K562 (cell line): ENCODE results near the gene KMO. TPM values are rescaled to one million over a fixed set of nuclear protein-coding genes. Genes with fewer than 3 reads are reported as not detected.

ENCODE experiments used
- CSDE1 ChIP-seq, 2 experiments: fragments of 450-650 bp; IDR thresholded peaks; 2 replicates each; pipeline ENCODE4 v1.6.1; 2016; ENCODE audit warnings: mild to moderate bottlenecking in 1 of 2
- DPF2 ChIP-seq: fragments of 450-650 bp; IDR thresholded peaks from 2 replicates; pipeline ENCODE4 v1.6.1; 2016
- EGR1 ChIP-seq: fragments of 450-650 bp; conservative IDR thresholded peaks from 2 replicates; pipeline ENCODE4 v1.6.1; 2017; ENCODE audit warnings: mild to moderate bottlenecking
- ETV6 ChIP-seq, 3 experiments: fragments of 150-350 bp in 1 of 3; sonication (generic) in 1 of 3; formaldehyde crosslinking in 1 of 3; IDR thresholded peaks; 2 replicates each; pipeline versions ENCODE4 v1.6.1 to v1.8.0; 2014 to 2022; ENCODE audit warnings: borderline replicate concordance in 2 of 3, low read depth in 2 of 3, antibody characterized with exemption in 1 of 3, low read length in 1 of 3, mild to moderate bottlenecking in 1 of 3, missing genetic modification reagents in 1 of 3
- FOXJ3 ChIP-seq: sonication (generic); formaldehyde crosslinking; IDR thresholded peaks from 2 replicates; pipeline ENCODE4 v1.4.0; 2020; ENCODE audit warnings: mild to moderate bottlenecking, missing genetic modification reagents
- HDAC3 ChIP-seq: fragments of 450-650 bp; IDR thresholded peaks from 2 replicates; pipeline ENCODE4 v1.6.1; 2018; ENCODE audit warnings: borderline replicate concordance, mild to moderate bottlenecking, moderate library complexity; ENCODE audit not compliant: partially characterized antibody
- KHSRP ChIP-seq: fragments of 450-650 bp; IDR thresholded peaks from 2 replicates; pipeline ENCODE4 v1.6.1; 2017
- MAFK ChIP-seq: IDR thresholded peaks from 2 replicates; pipeline ENCODE4 v1.6.1; 2011; ENCODE audit warnings: low read length, improper control_type of control experiment
- MEIS2 ChIP-seq: fragments of 450-650 bp; IDR thresholded peaks from 2 replicates; pipeline ENCODE4 v1.6.1; 2014; ENCODE audit warnings: mild to moderate bottlenecking; ENCODE audit not compliant: partially characterized antibody
- MTA2 ChIP-seq: fragments of 450-650 bp; IDR thresholded peaks from 2 replicates; pipeline ENCODE4 v1.6.1; 2016; ENCODE audit warnings: low read depth
- NCOA4 ChIP-seq: fragments of 450-650 bp; IDR thresholded peaks from 2 replicates; pipeline ENCODE4 v1.6.1; 2018; ENCODE audit warnings: mild to moderate bottlenecking; ENCODE audit not compliant: partially characterized antibody
- NFXL1 ChIP-seq: fragments of 450-650 bp; formaldehyde crosslinking; IDR thresholded peaks from 2 replicates; pipeline ENCODE4 v1.4.0; 2021; ENCODE audit warnings: mild to moderate bottlenecking
- POLR2B ChIP-seq: fragments of 450-650 bp; IDR thresholded peaks from 2 replicates; pipeline ENCODE4 v1.6.1; 2018; ENCODE audit warnings: low read depth; ENCODE audit not compliant: partially characterized antibody
- PTRF ChIP-seq: fragments of 450-650 bp; IDR thresholded peaks from 2 replicates; pipeline ENCODE4 v1.6.1; 2016; ENCODE audit warnings: mild to moderate bottlenecking, missing genetic modification characterization, missing compliant biosample characterization
- RAD21 ChIP-seq, 2 experiments: fragments of 250-450 bp in 1 of 2; fragments of 450-650 bp in 1 of 2; sonication (Bioruptor Pico) in 1 of 2; formaldehyde crosslinking in 1 of 2; IDR thresholded peaks in 1 of 2; conservative IDR thresholded peaks in 1 of 2; 2 replicates each; pipeline versions ENCODE4 v1.4.0 to v1.8.0; 2020 to 2022; ENCODE audit warnings: mild to moderate bottlenecking in 2 of 2, moderate library complexity in 1 of 2
- RBM22 ChIP-seq: fragments of 200-400 bp; formaldehyde crosslinking; IDR thresholded peaks from 2 replicates; pipeline ENCODE4 v1.6.1; 2018; ENCODE audit warnings: low read length, low read depth; ENCODE audit not compliant: poor library complexity, severe bottlenecking
- SIX5 ChIP-seq, 2 experiments: IDR thresholded peaks; 2 replicates each; pipeline ENCODE4 v1.6.1; 2011; ENCODE audit warnings: low read length in 2 of 2, borderline replicate concordance in 1 of 2, low read depth in 1 of 2, mild to moderate bottlenecking in 1 of 2, moderate library complexity in 1 of 2; ENCODE audit not compliant: insufficient read depth in 1 of 2
- SMARCA4 ChIP-seq: fragments of 450-650 bp; IDR thresholded peaks from 2 replicates; pipeline ENCODE4 v1.6.1; 2016
- SMARCC2 ChIP-seq: fragments of 450-650 bp; IDR thresholded peaks from 2 replicates; pipeline ENCODE4 v1.6.1; 2017; ENCODE audit warnings: antibody characterized with exemption, moderate library complexity, mild to moderate bottlenecking, low read depth
- SMARCE1 ChIP-seq: fragments of 450-650 bp; IDR thresholded peaks from 2 replicates; pipeline ENCODE4 v1.7.1; 2016; ENCODE audit warnings: mild to moderate bottlenecking
- TAF7 ChIP-seq: fragments of 450-650 bp; IDR thresholded peaks from 2 replicates; pipeline ENCODE4 v1.6.1; 2016; ENCODE audit warnings: missing genetic modification characterization, missing compliant biosample characterization
- TAF9B ChIP-seq: fragments of 450-650 bp; IDR thresholded peaks from 2 replicates; pipeline ENCODE4 v1.6.1; 2018; ENCODE audit warnings: mild to moderate bottlenecking; ENCODE audit not compliant: partially characterized antibody
- ZBTB17 ChIP-seq: fragments of 450-650 bp; formaldehyde crosslinking; IDR thresholded peaks from 2 replicates; pipeline ENCODE4 v1.4.0; 2020; ENCODE audit warnings: mild to moderate bottlenecking
- ZFP1 ChIP-seq: fragments of 450-650 bp; formaldehyde crosslinking; IDR thresholded peaks from 2 replicates; pipeline ENCODE4 v1.4.0; 2020; ENCODE audit warnings: mild to moderate bottlenecking, mixed read lengths
- ZNF239 ChIP-seq: fragments of 250-450 bp; sonication (Bioruptor Pico); IDR thresholded peaks from 2 replicates; pipeline ENCODE4 v1.4.0; 2020; ENCODE audit warnings: mild to moderate bottlenecking
- ZNF445 ChIP-seq: fragments of 250-450 bp; sonication (Bioruptor Pico); IDR thresholded peaks from 2 replicates; pipeline ENCODE4 v1.4.0; 2020; ENCODE audit warnings: low read depth, mild to moderate bottlenecking, moderate library complexity
- ZNF644 ChIP-seq: fragments of 200-800 bp; sonication (Bioruptor generic); IDR thresholded peaks from 2 replicates; pipeline ENCODE4 v1.6.1; 2016; ENCODE audit warnings: low read depth, missing genetic modification characterization, missing compliant biosample characterization
- polyA plus RNA-seq, 8 experiments: library from polyadenylated mRNA; depleted of rRNA in 4 of 8; stranded (reverse) in 5 of 8; unstranded in 3 of 8; fragments of >200 nt; fragmentation: Nextera tagmentation in 2 of 8; fragmentation: Illumina TruSeq in 1 of 8; extraction: Ambion mirVana in 2 of 8; extraction: Trizol in 1 of 8; gene quantifications; 2 replicates each; pipeline versions ENCODE4 v1.2.1 to v1.2.3, GENCODE V29; 2011 to 2014; ENCODE audit warnings: inconsistent platforms in 1 of 8, missing spikeins in 1 of 8
- total RNA-seq, 7 experiments: library from RNA; depleted of rRNA in 6 of 7; stranded (reverse); fragments of >200 nt in 6 of 7; fragmentation: Illumina TruSeq in 2 of 7; extraction: Trizol in 2 of 7; gene quantifications; 2 replicates each; pipeline versions ENCODE4 v1.2.1 to v1.2.3, GENCODE V29; 2011 to 2021; ENCODE audit warnings: low replicate concordance in 1 of 7
- TF ChIP-seq, protein P1 (sequence below): sonication (generic); IDR thresholded peaks from 2 replicates; pipeline ENCODE4 v1.6.1; 2016
- TF ChIP-seq, protein P2 (sequence below): fragments of 450-650 bp; formaldehyde crosslinking; IDR thresholded peaks from 2 replicates; pipeline ENCODE4 v1.4.0; 2020; ENCODE audit warnings: mild to moderate bottlenecking, moderate library complexity

Gene KMO
- total and polyA plus RNA-seq, 9 of the 15 experiments (the other 6 are each of a cell fraction or from before 2014, with no cell fraction given), result 0.01 to 0.11 (median 0.01) TPM; not detected in 6

DNA sequence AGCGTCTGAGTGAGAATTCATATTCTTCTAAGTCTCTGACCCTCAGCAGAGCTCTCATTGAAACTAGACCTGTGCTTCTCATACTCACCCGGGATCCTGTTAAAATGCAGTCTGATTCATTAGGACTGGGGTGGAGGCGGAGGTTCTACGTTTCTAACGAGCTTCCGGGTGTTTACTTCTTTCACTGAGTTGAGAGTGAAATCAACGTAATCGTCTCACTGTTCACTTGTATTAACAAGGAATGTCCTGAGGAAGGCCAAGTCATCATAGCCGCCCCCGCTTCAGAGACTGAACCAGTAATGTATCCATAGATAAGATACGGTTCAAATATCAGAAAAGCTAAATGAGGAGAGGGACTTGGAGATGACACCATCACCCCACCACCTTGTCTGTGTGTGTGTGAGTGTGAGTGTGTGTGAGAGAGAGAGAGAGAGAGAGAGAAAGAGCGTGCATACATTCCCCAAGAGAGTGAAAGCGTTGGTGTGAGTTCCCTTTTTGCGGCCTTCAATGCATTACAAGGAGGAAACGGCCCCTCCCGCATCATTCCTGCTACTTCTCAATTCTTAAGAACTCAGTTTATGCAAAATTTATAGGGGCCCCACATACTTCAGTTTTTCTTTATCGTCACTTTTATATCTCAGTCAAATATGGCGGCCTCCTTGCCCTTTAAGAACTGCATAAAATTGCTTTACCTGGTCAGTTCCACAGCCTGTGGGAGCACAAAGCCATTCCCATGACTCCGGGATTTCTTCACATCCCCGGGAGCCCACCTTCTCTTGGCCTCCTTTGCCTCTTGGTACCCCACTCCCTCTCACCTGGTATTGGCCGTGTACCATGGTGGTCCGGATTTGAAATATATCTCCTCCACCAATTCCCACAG lies 19.8 kb downstream of the KMO start (continued):
- TF ChIP-seq ZBTB17 (CRISPR knock-in tag) (no peak), KHSRP (no peak), EGR1 (peak; percentile 96), SIX5 (IDR thresholded peaks at IDR 0.05; ENCODE audit: borderline replicate concordance in 1 of 2, insufficient read depth in 1 of 2, low read depth in 1 of 2, low read length in 2 of 2) (no peak), ETV6 (IDR thresholded peaks at IDR 0.05; ENCODE audit: borderline replicate concordance in 1 of 2, low read depth in 2 of 2, low read length in 1 of 2) (peak in 1 of 2 experiments; percentile 58; a peak in 2 of 4 replicates), ETV6 (CRISPR knock-in tag; IDR thresholded peaks at IDR 0.05; ENCODE audit: borderline replicate concordance) (no peak), HDAC3 (peak; percentile 46), SMARCC2 (peak; percentile 85), ZNF445 (CRISPR knock-in tag) (no peak), NCOA4 (no peak), PTRF (no peak), TAF7 (tag) (peak; percentile 10; the same call in 1 of the 2 replicates), ZNF239 (CRISPR knock-in tag) (peak; percentile 19; the same call in 1 of the 2 replicates), MTA2 (0 out of 2 replicates have a peak, but pooled peaks have one; percentile 29), MEIS2 (no peak), RBM22 (no peak), FOXJ3 (no peak), ZNF644 (no peak), NFXL1 (CRISPR knock-in tag) (no peak), MAFK (0 out of 2 replicates have a peak, but pooled peaks have one; percentile 50), ZFP1 (no peak), RAD21 (CRISPR knock-in tag; conservative IDR thresholded peaks at IDR 0.05 in 1 of 2, IDR thresholded peaks at IDR 0.05 in 1 of 2) (peak in 1 of 2 experiments; percentile 12; a peak in 1 of 4 replicates), SMARCA4 (peak; percentile 93), TAF9B (no peak), DPF2 (peak; percentile 95), SMARCE1 (peak; percentile 90), CSDE1 (IDR thresholded peaks at IDR 0.05) (no peak), POLR2B (peak; percentile 55)
- TF ChIP-seq, protein P1, sequence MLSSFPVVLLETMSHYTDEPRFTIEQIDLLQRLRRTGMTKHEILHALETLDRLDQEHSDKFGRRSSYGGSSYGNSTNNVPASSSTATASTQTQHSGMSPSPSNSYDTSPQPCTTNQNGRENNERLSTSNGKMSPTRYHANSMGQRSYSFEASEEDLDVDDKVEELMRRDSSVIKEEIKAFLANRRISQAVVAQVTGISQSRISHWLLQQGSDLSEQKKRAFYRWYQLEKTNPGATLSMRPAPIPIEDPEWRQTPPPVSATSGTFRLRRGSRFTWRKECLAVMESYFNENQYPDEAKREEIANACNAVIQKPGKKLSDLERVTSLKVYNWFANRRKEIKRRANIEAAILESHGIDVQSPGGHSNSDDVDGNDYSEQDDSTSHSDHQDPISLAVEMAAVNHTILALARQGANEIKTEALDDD, result peak; percentile 80
- TF ChIP-seq, protein P2, sequence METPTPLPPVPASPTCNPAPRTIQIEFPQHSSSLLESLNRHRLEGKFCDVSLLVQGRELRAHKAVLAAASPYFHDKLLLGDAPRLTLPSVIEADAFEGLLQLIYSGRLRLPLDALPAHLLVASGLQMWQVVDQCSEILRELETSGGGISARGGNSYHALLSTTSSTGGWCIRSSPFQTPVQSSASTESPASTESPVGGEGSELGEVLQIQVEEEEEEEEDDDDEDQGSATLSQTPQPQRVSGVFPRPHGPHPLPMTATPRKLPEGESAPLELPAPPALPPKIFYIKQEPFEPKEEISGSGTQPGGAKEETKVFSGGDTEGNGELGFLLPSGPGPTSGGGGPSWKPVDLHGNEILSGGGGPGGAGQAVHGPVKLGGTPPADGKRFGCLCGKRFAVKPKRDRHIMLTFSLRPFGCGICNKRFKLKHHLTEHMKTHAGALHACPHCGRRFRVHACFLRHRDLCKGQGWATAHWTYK, result peak; percentile 60; the same call in 1 of the 2 replicates
